HEK293 (cell line): ENCODE data around the gene SLC1A3.

Experiments
- CTCF ChIA-PET: fragments of 350-600 bp; formaldehyde crosslinking; extraction: SDS; loops from one replicate; lab custom pipeline; 2021; ENCODE audit warnings: antibody characterized with exemption; lab: Yijun Ruan, JAX
- POLR2A ChIA-PET: fragments of 300-600 bp; formaldehyde crosslinking; extraction: SDS; loops from one replicate; lab custom pipeline; 2020; ENCODE audit warnings: antibody characterized with exemption, inconsistent platforms; lab: Yijun Ruan, JAX
- H3K27ac ChIP-seq: fragments of 200-500 bp; sonication (Bioruptor generic); 2 replicates; pipeline ENCODE4 v1.5.1; 2014; ENCODE audit warnings: low read depth, low read length, control low read depth, inconsistent platforms; ENCODE audit errors: extremely low read depth
- H3K36me3 ChIP-seq, 2 experiments: fragments of 200-500 bp in 1 of 2; sonication (Bioruptor generic) in 1 of 2; 1 replicate in 1 of 2; 2 replicates in 1 of 2; pipeline ENCODE4 v1.5.1; 2014 to 2017; ENCODE audit warnings: inconsistent platforms in 2 of 2, low read length in 2 of 2; ENCODE audit not compliant: control insufficient read depth in 2 of 2, insufficient read depth in 1 of 2
- H3K4me1 ChIP-seq: fragments of 200-500 bp; sonication (Bioruptor generic); 2 replicates; pipeline ENCODE4 v1.5.1; 2014; ENCODE audit warnings: mild to moderate bottlenecking, low read length, inconsistent platforms; ENCODE audit not compliant: control insufficient read depth, insufficient read depth
- H3K4me3 ChIP-seq: 2 replicates; pipeline ENCODE4 v1.5.1; 2011; ENCODE audit warnings: low read depth, mild to moderate bottlenecking, control low read depth, low read length, moderate library complexity
- H3K9me3 ChIP-seq: fragments of 200-500 bp; sonication (Bioruptor generic); 2 replicates; pipeline ENCODE4 v1.5.1; 2014; ENCODE audit warnings: low read depth, low read length, inconsistent platforms; ENCODE audit not compliant: control insufficient read depth, insufficient read depth
- KLF1 ChIP-seq: fragments of 450-650 bp; formaldehyde crosslinking; IDR thresholded peaks from 2 replicates; pipeline ENCODE4 v1.5.1; 2016; ENCODE audit warnings: missing biosample characterization, missing genetic modification characterization
- KLF8 ChIP-seq: fragments of 450-650 bp; formaldehyde crosslinking; IDR thresholded peaks from 2 replicates; pipeline ENCODE4 v1.5.1; 2016; ENCODE audit warnings: missing biosample characterization, missing genetic modification characterization
- PRDM6 ChIP-seq: fragments of 450-650 bp; formaldehyde crosslinking; IDR thresholded peaks from 2 replicates; pipeline ENCODE4 v1.5.1; 2017; ENCODE audit warnings: missing biosample characterization, missing genetic modification characterization
- REPIN1 ChIP-seq: fragments of 450-650 bp; formaldehyde crosslinking; IDR thresholded peaks from 2 replicates; pipeline ENCODE4 v1.5.1; 2017; ENCODE audit warnings: missing biosample characterization, missing genetic modification characterization, low read depth
- YY1 ChIP-seq: fragments of 450-650 bp; formaldehyde crosslinking; IDR thresholded peaks from 2 replicates; pipeline ENCODE4 v1.5.1; 2018; ENCODE audit warnings: missing biosample characterization, missing genetic modification characterization
- ZBTB17 ChIP-seq: fragments of 450-650 bp; formaldehyde crosslinking; IDR thresholded peaks from 2 replicates; pipeline ENCODE4 v1.5.1; 2016; ENCODE audit warnings: missing biosample characterization, missing genetic modification characterization
- ZBTB20 ChIP-seq: fragments of 450-650 bp; formaldehyde crosslinking; IDR thresholded peaks from 2 replicates; pipeline ENCODE4 v1.5.1; 2016; ENCODE audit warnings: missing biosample characterization, missing genetic modification characterization
- ZBTB48 ChIP-seq: fragments of 450-650 bp; formaldehyde crosslinking; IDR thresholded peaks from 2 replicates; pipeline ENCODE4 v1.5.1; 2016; ENCODE audit warnings: missing biosample characterization, missing genetic modification characterization
- ZBTB7A ChIP-seq: fragments of 450-650 bp; formaldehyde crosslinking; IDR thresholded peaks from 2 replicates; pipeline ENCODE4 v1.5.1; 2016; ENCODE audit warnings: low read depth, missing biosample characterization, missing genetic modification characterization
- ZEB2 ChIP-seq: fragments of 450-650 bp; formaldehyde crosslinking; IDR thresholded peaks from 2 replicates; pipeline ENCODE4 v1.5.1; 2016; ENCODE audit warnings: missing biosample characterization, missing genetic modification characterization
- ZNF114 ChIP-seq: fragments of 450-650 bp; formaldehyde crosslinking; IDR thresholded peaks from 2 replicates; pipeline ENCODE4 v1.5.0; 2017; ENCODE audit warnings: missing biosample characterization, missing genetic modification characterization
- ZNF155 ChIP-seq: fragments of 450-650 bp; formaldehyde crosslinking; IDR thresholded peaks from 2 replicates; pipeline ENCODE4 v1.5.1; 2016; ENCODE audit warnings: missing biosample characterization, missing genetic modification characterization
- ZNF157 ChIP-seq: fragments of 450-650 bp; formaldehyde crosslinking; IDR thresholded peaks from 2 replicates; pipeline ENCODE4 v1.5.1; 2016; ENCODE audit warnings: missing biosample characterization, missing genetic modification characterization
- ZNF2 ChIP-seq: fragments of 450-650 bp; formaldehyde crosslinking; IDR thresholded peaks from 2 replicates; pipeline ENCODE4 v1.5.1; 2016; ENCODE audit warnings: missing biosample characterization, missing genetic modification characterization
- ZNF211 ChIP-seq: fragments of 450-650 bp; formaldehyde crosslinking; IDR thresholded peaks from 2 replicates; pipeline ENCODE4 v1.5.1; 2016; ENCODE audit warnings: low read depth, missing biosample characterization, missing genetic modification characterization
- ZNF221 ChIP-seq: fragments of 450-650 bp; formaldehyde crosslinking; IDR thresholded peaks from 2 replicates; pipeline ENCODE4 v1.5.1; 2017; ENCODE audit warnings: missing biosample characterization, missing genetic modification characterization, borderline replicate concordance
- ZNF302 ChIP-seq: fragments of 450-650 bp; formaldehyde crosslinking; IDR thresholded peaks from 2 replicates; pipeline ENCODE4 v1.5.1; 2016; ENCODE audit warnings: missing biosample characterization, missing genetic modification characterization, low read depth
- ZNF324 ChIP-seq: fragments of 450-650 bp; formaldehyde crosslinking; IDR thresholded peaks from 2 replicates; pipeline ENCODE4 v1.5.1; 2016; ENCODE audit warnings: missing biosample characterization, missing genetic modification characterization
- ZNF354C ChIP-seq: fragments of 450-650 bp; formaldehyde crosslinking; IDR thresholded peaks from 2 replicates; pipeline ENCODE4 v1.5.1; 2016; ENCODE audit warnings: missing biosample characterization, missing genetic modification characterization, low read depth, borderline replicate concordance
- ZNF366 ChIP-seq: fragments of 450-650 bp; formaldehyde crosslinking; conservative IDR thresholded peaks from 2 replicates; pipeline ENCODE4 v1.5.1; 2016; ENCODE audit warnings: missing biosample characterization, missing genetic modification characterization
- ZNF426 ChIP-seq: fragments of 450-650 bp; formaldehyde crosslinking; IDR thresholded peaks from 2 replicates; pipeline ENCODE4 v1.5.1; 2017; ENCODE audit warnings: missing biosample characterization, missing genetic modification characterization, mild to moderate bottlenecking, inconsistent platforms, moderate library complexity
- ZNF433 ChIP-seq: fragments of 450-650 bp; formaldehyde crosslinking; IDR thresholded peaks from 2 replicates; pipeline ENCODE4 v1.5.1; 2016; ENCODE audit warnings: missing biosample characterization, missing genetic modification characterization, low read depth
- ZNF510 ChIP-seq: fragments of 450-650 bp; formaldehyde crosslinking; IDR thresholded peaks from 2 replicates; pipeline ENCODE4 v1.5.1; 2018; ENCODE audit warnings: mild to moderate bottlenecking, missing genetic modification characterization, missing biosample characterization; ENCODE audit not compliant: insufficient replicate concordance
- ZNF558 ChIP-seq: fragments of 450-650 bp; formaldehyde crosslinking; IDR thresholded peaks from 2 replicates; pipeline ENCODE4 v1.5.1; 2016; ENCODE audit warnings: missing biosample characterization, missing genetic modification characterization
- ZNF610 ChIP-seq: fragments of 450-650 bp; formaldehyde crosslinking; IDR thresholded peaks from 2 replicates; pipeline ENCODE4 v1.5.1; 2016; ENCODE audit warnings: missing biosample characterization, missing genetic modification characterization, borderline replicate concordance
- ZNF707 ChIP-seq: fragments of 450-650 bp; formaldehyde crosslinking; IDR thresholded peaks from 2 replicates; pipeline ENCODE4 v1.5.1; 2016; ENCODE audit warnings: missing biosample characterization, missing genetic modification characterization
- ZNF776 ChIP-seq: fragments of 450-650 bp; formaldehyde crosslinking; IDR thresholded peaks from 2 replicates; pipeline ENCODE4 v1.5.0; 2017; ENCODE audit warnings: missing biosample characterization, missing genetic modification characterization, borderline replicate concordance
- ZNF792 ChIP-seq: fragments of 450-650 bp; formaldehyde crosslinking; IDR thresholded peaks from 2 replicates; pipeline ENCODE4 v1.5.1; 2016; ENCODE audit warnings: missing biosample characterization, missing genetic modification characterization
- ZNF843 ChIP-seq: fragments of 450-650 bp; formaldehyde crosslinking; IDR thresholded peaks from 2 replicates; pipeline ENCODE4 v1.5.1; 2016; ENCODE audit warnings: missing biosample characterization, missing genetic modification characterization
- TF ChIP-seq, protein P1 (sequence below): fragments of 450-650 bp; formaldehyde crosslinking; IDR thresholded peaks from 2 replicates; pipeline ENCODE4 v1.5.1; 2017; ENCODE audit warnings: missing biosample characterization, missing genetic modification characterization
- TF ChIP-seq, protein P2 (sequence below): fragments of 450-650 bp; formaldehyde crosslinking; IDR thresholded peaks from 2 replicates; pipeline ENCODE4 v1.5.1; 2016; ENCODE audit warnings: missing biosample characterization, missing genetic modification characterization
- TF ChIP-seq, protein P3 (sequence below): fragments of 450-650 bp; formaldehyde crosslinking; IDR thresholded peaks from 2 replicates; pipeline ENCODE4 v1.5.1; 2016; ENCODE audit warnings: missing biosample characterization, missing genetic modification characterization

SLC1A3 gene

DNA sequence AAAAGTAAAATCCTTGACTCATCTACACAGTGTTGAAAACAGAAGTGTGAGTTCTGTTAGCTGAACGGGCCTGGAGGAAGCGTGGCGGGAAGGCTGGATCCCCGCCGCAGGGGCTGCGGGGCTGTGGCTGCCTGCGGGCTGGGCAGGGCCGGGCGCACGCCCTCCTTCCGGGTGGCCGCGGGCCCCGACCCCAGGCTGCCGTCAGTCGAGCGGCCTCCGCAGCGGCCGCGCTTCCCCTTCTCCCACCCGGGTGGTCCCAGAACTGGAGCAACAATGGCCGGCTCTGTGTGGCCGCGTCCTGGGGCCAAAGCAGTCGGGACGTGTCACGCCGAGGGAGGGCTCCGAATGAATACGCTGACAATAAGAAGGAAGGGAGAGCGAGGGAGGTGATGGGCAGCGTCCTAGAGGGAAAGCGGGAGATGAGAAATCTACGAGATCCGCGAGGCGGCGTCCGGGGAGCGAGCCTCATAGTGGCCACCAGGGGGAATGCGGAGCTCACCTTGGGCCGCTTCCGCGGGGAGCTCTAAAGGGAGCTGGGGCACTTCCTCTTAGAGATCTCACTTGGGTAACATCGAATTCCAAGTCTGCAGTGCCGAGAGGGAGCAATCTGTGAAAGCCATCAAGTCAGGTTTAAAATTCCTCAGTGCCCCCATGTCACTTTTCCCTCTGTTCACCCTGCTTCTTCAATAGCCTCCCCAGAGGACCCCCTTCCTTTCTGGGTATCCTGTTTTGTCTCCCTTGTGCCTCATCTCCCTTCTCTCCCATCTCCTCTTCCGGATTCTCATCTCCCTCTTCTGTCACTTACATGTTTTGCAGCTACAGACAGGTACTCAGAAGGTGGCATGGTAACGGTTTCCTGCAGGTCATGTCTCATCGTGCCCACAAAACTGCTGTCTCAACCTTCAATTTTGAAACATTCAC, 83.9 kb downstream of the SLC1A3 start:
- Histone ChIP-seq H3K4me1 (no peaks in the 10 kb centered on the region), H3K36me3 (peaks cover 0 to 3% of the 10 kb centered on the region in 2 experiments; a peak in 1 of 3 replicates), H3K4me3 (peak overlapping the region; percentile 65), H3K27ac (peak overlapping the region; percentile 70), H3K9me3 (no peaks in the 10 kb centered on the region)
- ChIA-PET POLR2A (interaction anchor here (0.7 to 1.5 kb wide), 9 partner anchors 11 to 538 kb away, joined by 3 to 13 read pairs (median 5); partner anchors contain the start of genes LMBRD2 and SKP2), CTCF (interaction anchor here (0.5 to 14.4 kb wide), 48 partner anchors 9 to 816 kb away, joined by 3 to 352 read pairs (median 4); no protein-coding TSS in a partner anchor)
- TF ChIP-seq ZBTB7A (peak; percentile 48; the same call in 1 of the 2 replicates), ZNF114 (no peak), ZEB2 (tag by site-specific recombination) (peak; percentile 84), ZNF707 (tag by site-specific recombination) (no peak), KLF8 (tag by site-specific recombination) (peak; percentile 83), ZNF354C (tag by site-specific recombination) (no peak), ZBTB17 (tag by site-specific recombination) (peak; percentile 77), ZNF302 (tag by site-specific recombination) (no peak), ZNF211 (tag by site-specific recombination) (no peak), ZNF610 (tag by site-specific recombination) (peak; percentile 50; the same call in 1 of the 2 replicates), ZNF366 (peak; percentile 95), ZNF558 (tag by site-specific recombination) (peak; percentile 34; the same call in 1 of the 2 replicates), ZNF433 (tag by site-specific recombination) (no peak), YY1 (peak; percentile 76), ZNF510 (tag by site-specific recombination) (no peak), KLF1 (peak; percentile 46), ZNF155 (tag by site-specific recombination) (no peak), REPIN1 (tag by site-specific recombination) (no peak), ZNF2 (tag by site-specific recombination) (peak; percentile 71), ZNF843 (peak; percentile 56), ZNF157 (tag by site-specific recombination) (no peak), PRDM6 (tag by site-specific recombination) (no peak), ZNF792 (tag by site-specific recombination) (peak; percentile 5; the same call in 1 of the 2 replicates), ZBTB20 (tag by site-specific recombination) (peak; percentile 80; the same call in 1 of the 2 replicates), ZBTB48 (tag by site-specific recombination) (peak; percentile 90), ZNF324 (tag by site-specific recombination) (peak; percentile 91; the same call in 1 of the 2 replicates), ZNF776 (tag by site-specific recombination) (no peak), ZNF426 (tag by site-specific recombination) (no peak), ZNF221 (tag by site-specific recombination) (no peak)
- TF ChIP-seq, protein P1, sequence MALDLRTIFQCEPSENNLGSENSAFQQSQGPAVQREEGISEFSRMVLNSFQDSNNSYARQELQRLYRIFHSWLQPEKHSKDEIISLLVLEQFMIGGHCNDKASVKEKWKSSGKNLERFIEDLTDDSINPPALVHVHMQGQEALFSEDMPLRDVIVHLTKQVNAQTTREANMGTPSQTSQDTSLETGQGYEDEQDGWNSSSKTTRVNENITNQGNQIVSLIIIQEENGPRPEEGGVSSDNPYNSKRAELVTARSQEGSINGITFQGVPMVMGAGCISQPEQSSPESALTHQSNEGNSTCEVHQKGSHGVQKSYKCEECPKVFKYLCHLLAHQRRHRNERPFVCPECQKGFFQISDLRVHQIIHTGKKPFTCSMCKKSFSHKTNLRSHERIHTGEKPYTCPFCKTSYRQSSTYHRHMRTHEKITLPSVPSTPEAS (tag by site-specific recombination) = no peak
- TF ChIP-seq, protein P2, sequence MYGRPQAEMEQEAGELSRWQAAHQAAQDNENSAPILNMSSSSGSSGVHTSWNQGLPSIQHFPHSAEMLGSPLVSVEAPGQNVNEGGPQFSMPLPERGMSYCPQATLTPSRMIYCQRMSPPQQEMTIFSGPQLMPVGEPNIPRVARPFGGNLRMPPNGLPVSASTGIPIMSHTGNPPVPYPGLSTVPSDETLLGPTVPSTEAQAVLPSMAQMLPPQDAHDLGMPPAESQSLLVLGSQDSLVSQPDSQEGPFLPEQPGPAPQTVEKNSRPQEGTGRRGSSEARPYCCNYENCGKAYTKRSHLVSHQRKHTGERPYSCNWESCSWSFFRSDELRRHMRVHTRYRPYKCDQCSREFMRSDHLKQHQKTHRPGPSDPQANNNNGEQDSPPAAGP (tag by site-specific recombination) = peak; percentile 81
- TF ChIP-seq, protein P3, sequence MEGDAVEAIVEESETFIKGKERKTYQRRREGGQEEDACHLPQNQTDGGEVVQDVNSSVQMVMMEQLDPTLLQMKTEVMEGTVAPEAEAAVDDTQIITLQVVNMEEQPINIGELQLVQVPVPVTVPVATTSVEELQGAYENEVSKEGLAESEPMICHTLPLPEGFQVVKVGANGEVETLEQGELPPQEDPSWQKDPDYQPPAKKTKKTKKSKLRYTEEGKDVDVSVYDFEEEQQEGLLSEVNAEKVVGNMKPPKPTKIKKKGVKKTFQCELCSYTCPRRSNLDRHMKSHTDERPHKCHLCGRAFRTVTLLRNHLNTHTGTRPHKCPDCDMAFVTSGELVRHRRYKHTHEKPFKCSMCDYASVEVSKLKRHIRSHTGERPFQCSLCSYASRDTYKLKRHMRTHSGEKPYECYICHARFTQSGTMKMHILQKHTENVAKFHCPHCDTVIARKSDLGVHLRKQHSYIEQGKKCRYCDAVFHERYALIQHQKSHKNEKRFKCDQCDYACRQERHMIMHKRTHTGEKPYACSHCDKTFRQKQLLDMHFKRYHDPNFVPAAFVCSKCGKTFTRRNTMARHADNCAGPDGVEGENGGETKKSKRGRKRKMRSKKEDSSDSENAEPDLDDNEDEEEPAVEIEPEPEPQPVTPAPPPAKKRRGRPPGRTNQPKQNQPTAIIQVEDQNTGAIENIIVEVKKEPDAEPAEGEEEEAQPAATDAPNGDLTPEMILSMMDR (tag by site-specific recombination) = peak; percentile 99
